Measurements from ENCODE around the gene MYO1H.
"Not testable (repeated sequence)": the region's sequence is repeated elsewhere in the genome, so short reads cannot be mapped to it uniquely, and the experiment has no call there.

Gene MYO1H

GRCh38 chr12:109404841-109405240 is 57.1 kb downstream of the MYO1H start:
- DNase-seq: not testable (repeated sequence)

GRCh38 chr12:109406147-109406546 is 58.4 kb downstream of the MYO1H start:
- not testable (repeated sequence) for DNase-seq

GRCh38 chr12:109418848-109419480 is 71.3 kb downstream of the MYO1H start:
- no peak for DNase-seq

GRCh38 chr12:109421355-109422087 is 73.8 kb downstream of the MYO1H start:
- DNase-seq: no peak

GRCh38 chr12:109422251-109422650 is 74.6 kb downstream of the MYO1H start:
- no peak for DNase-seq

GRCh38 chr12:109423392-109423791 is 75.7 kb downstream of the MYO1H start:
- no peak for DNase-seq

- DNase-seq: peak in 52 of 58 donors; percentile 2 to 84 (median 48)
These were observed 80.4 kb downstream of the MYO1H start for GRCh38 chr12:109428037-109428629.

- not testable (repeated sequence) for DNase-seq
These were observed 81.1 kb downstream of the MYO1H start for GRCh38 chr12:109428804-109429203.

- no peak for DNase-seq
These were observed 82.5 kb downstream of the MYO1H start for GRCh38 chr12:109430244-109430643.

GRCh38 chr12:109432431-109432830 is 84.7 kb downstream of the MYO1H start:
- DNase-seq: no peak

- peak in 33 of 58 donors; percentile 3 to 51 (median 12) for DNase-seq
These were observed 85.2 kb downstream of the MYO1H start for GRCh38 chr12:109432842-109433304.

- no peak for DNase-seq
These were observed 85.9 kb downstream of the MYO1H start for GRCh38 chr12:109433618-109434017.

GRCh38 chr12:109434582-109434981 is 86.9 kb downstream of the MYO1H start:
- no peak for DNase-seq

GRCh38 chr12:109435428-109436187 is 87.9 kb downstream of the MYO1H start:
- DNase-seq: peak in 1 of 58 donors; percentile 8

- DNase-seq: no peak
These were observed 88.5 kb downstream of the MYO1H start for GRCh38 chr12:109436188-109436560.

GRCh38 chr12:109439181-109439580 is 91.5 kb downstream of the MYO1H start:
- no peak for DNase-seq

- not testable (repeated sequence) for DNase-seq
These were observed 92.3 kb downstream of the MYO1H start for GRCh38 chr12:109439951-109440350.

GRCh38 chr12:109440851-109441490 is 93.3 kb downstream of the MYO1H start:
- DNase-seq: no peak

- no peak for DNase-seq
These were observed 96.1 kb downstream of the MYO1H start for GRCh38 chr12:109443794-109444193.

GRCh38 chr12:109444259-109444658 is 96.6 kb downstream of the MYO1H start:
- DNase-seq: no peak

- DNase-seq: no peak
These were observed 97.5 kb downstream of the MYO1H start for GRCh38 chr12:109445191-109445609.

All from anterior cingulate cortex (tissue), 58 donors.